GM23338 (cell line): ENCODE data around the gene C1orf174. TPM values are rescaled to one million over a fixed set of nuclear protein-coding genes. Genes with fewer than 3 reads are reported as not detected.

Source experiments
- ATAC-seq: fragments of 200-7000 bp; cut with Tn5 transposase; 3 replicates; pipeline ENCODE4 v1.9.1; 2020
- DNase-seq: peaks from one replicate; pipeline ENCODE4 v3.0.0-alpha.2; 2015; ENCODE audit warnings: low spot score
- H2AFZ ChIP-seq: fragments of 200-600 bp; sonication (generic); 2 replicates; pipeline ENCODE4 v1.8.0; 2016; ENCODE audit warnings: antibody characterized with exemption, mild to moderate bottlenecking, moderate library complexity
- H3F3A ChIP-seq: fragments of 200-600 bp; sonication (generic); replicated peaks from 2 replicates; pipeline ENCODE4 v1.8.0; 2017; ENCODE audit warnings: antibody characterized with exemption, mixed run types, low read depth
- H3K27ac ChIP-seq: fragments of 200-600 bp; sonication (generic); 2 replicates; pipeline ENCODE4 v1.6.1; 2016; ENCODE audit warnings: low read depth
- H3K27me3 ChIP-seq: fragments of 200-600 bp; sonication (generic); 2 replicates; pipeline ENCODE4 v1.8.0; 2016; ENCODE audit warnings: mild to moderate bottlenecking, mixed run types, moderate library complexity; ENCODE audit not compliant: insufficient read depth
- H3K36me3 ChIP-seq: fragments of 200-600 bp; sonication (generic); 2 replicates; pipeline ENCODE4 v1.8.0; 2016; ENCODE audit warnings: mild to moderate bottlenecking; ENCODE audit not compliant: insufficient read depth
- H3K4me1 ChIP-seq: fragments of 200-600 bp; sonication (generic); 2 replicates; pipeline ENCODE4 v1.8.0; 2016; ENCODE audit warnings: mild to moderate bottlenecking, moderate library complexity; ENCODE audit not compliant: insufficient read depth
- H3K4me2 ChIP-seq: fragments of 200-600 bp; sonication (generic); 2 replicates; pipeline ENCODE4 v1.7.1; 2017; ENCODE audit warnings: mixed run types
- H3K4me3 ChIP-seq: fragments of 200-600 bp; sonication (generic); 2 replicates; pipeline ENCODE4 v1.6.1; 2016; ENCODE audit warnings: mixed run types
- H3K79me2 ChIP-seq: fragments of 200-600 bp; sonication (generic); replicated peaks from 2 replicates; pipeline ENCODE4 v1.8.0; 2017; ENCODE audit warnings: mild to moderate bottlenecking; ENCODE audit not compliant: insufficient read depth
- H3K9me2 ChIP-seq: fragments of 200-600 bp; sonication (generic); 2 replicates; pipeline ENCODE4 v1.8.0; 2017; ENCODE audit not compliant: insufficient read depth
- H4K20me1 ChIP-seq: fragments of 200-600 bp; sonication (generic); replicated peaks from 2 replicates; pipeline ENCODE4 v1.8.0; 2017; ENCODE audit warnings: mild to moderate bottlenecking; ENCODE audit not compliant: insufficient read depth
- H3K27ac Mint-ChIP-seq: 2 replicates; pipeline ENCODE4 v1.8.0; 2020; ENCODE audit warnings: inconsistent platforms, mild to moderate bottlenecking, moderate library complexity, mixed read lengths
- H3K27me3 Mint-ChIP-seq: 3 replicates; pipeline ENCODE4 v1.8.0; 2022; ENCODE audit warnings: low read depth, mild to moderate bottlenecking, moderate library complexity, mixed read lengths, inconsistent platforms; ENCODE audit not compliant: insufficient read depth, poor library complexity
- H3K36me3 Mint-ChIP-seq: 3 replicates; pipeline ENCODE4 v1.8.0; 2021; ENCODE audit warnings: low read depth, mild to moderate bottlenecking, inconsistent platforms, moderate library complexity, mixed read lengths
- H3K4me1 Mint-ChIP-seq: 3 replicates; pipeline ENCODE4 v1.8.0; 2020; ENCODE audit warnings: mild to moderate bottlenecking, inconsistent platforms, mixed read lengths
- H3K4me3 Mint-ChIP-seq: 3 replicates; pipeline ENCODE4 v1.8.0; 2021; ENCODE audit warnings: moderate library complexity, mild to moderate bottlenecking, inconsistent platforms, mixed read lengths
- H3K9me3 Mint-ChIP-seq: 3 replicates; pipeline ENCODE4 v1.8.0; 2020; ENCODE audit warnings: moderate library complexity, mild to moderate bottlenecking, inconsistent platforms, mixed read lengths
- CREB1 ChIP-seq: fragments of 250-450 bp; sonication (Bioruptor Pico); IDR thresholded peaks from 2 replicates; pipeline ENCODE4 v1.5.0; 2020; ENCODE audit warnings: low read depth, mild to moderate bottlenecking, moderate library complexity
- CTCF ChIP-seq, 2 experiments: fragments of 200-600 bp in 1 of 2; sonication (generic) in 1 of 2; conservative IDR thresholded peaks; 2 replicates each; pipeline versions ENCODE4 v1.5.1 to v1.6.1; 2016 to 2017; ENCODE audit warnings: antibody characterized with exemption in 2 of 2, low read depth in 2 of 2, mild to moderate bottlenecking in 2 of 2, moderate library complexity in 1 of 2
- ETS1 ChIP-seq: IDR thresholded peaks from 2 replicates; pipeline ENCODE4 v1.6.1; 2016; ENCODE audit warnings: antibody characterized with exemption
- EZH2 ChIP-seq: fragments of 200-600 bp; sonication (generic); IDR thresholded peaks from one replicate; pipeline ENCODE4 v1.8.0; 2017; ENCODE audit warnings: antibody characterized with exemption, mild to moderate bottlenecking, low read depth; ENCODE audit not compliant: unreplicated experiment
- EZH2phosphoT487 ChIP-seq: fragments of 200-600 bp; sonication (generic); IDR thresholded peaks from one replicate; pipeline ENCODE4 v1.8.1; 2018; ENCODE audit warnings: antibody characterized with exemption; ENCODE audit not compliant: unreplicated experiment
- JUNB ChIP-seq: IDR thresholded peaks from one replicate; pipeline ENCODE4 v1.6.1; 2016; ENCODE audit warnings: antibody characterized with exemption; ENCODE audit not compliant: unreplicated experiment
- NANOG ChIP-seq: IDR thresholded peaks from 2 replicates; pipeline ENCODE4 v1.6.1; 2016; ENCODE audit warnings: antibody characterized with exemption, borderline replicate concordance
- POLR2AphosphoS5 ChIP-seq: IDR thresholded peaks from 2 replicates; pipeline ENCODE4 v1.6.1; 2016; ENCODE audit warnings: antibody characterized with exemption, low read depth
- REST ChIP-seq: IDR thresholded peaks from one replicate; pipeline ENCODE4 v1.6.1; 2018; ENCODE audit warnings: antibody characterized with exemption; ENCODE audit not compliant: unreplicated experiment
- STAT1 ChIP-seq: IDR thresholded peaks from one replicate; pipeline ENCODE4 v1.6.1; 2016; ENCODE audit warnings: antibody characterized with exemption; ENCODE audit not compliant: unreplicated experiment
- ZNF114 ChIP-seq: fragments of 250-450 bp; sonication (Bioruptor Pico); IDR thresholded peaks from 2 replicates; pipeline ENCODE4 v1.5.0; 2020; ENCODE audit warnings: mild to moderate bottlenecking, moderate library complexity
- ZNF331 ChIP-seq: fragments of 250-450 bp; sonication (Bioruptor Pico); IDR thresholded peaks from 2 replicates; pipeline ENCODE4 v1.5.0; 2020; ENCODE audit warnings: low read depth, mild to moderate bottlenecking, moderate library complexity
- ZNF462 ChIP-seq: fragments of 250-450 bp; sonication (Bioruptor Pico); IDR thresholded peaks from 2 replicates; pipeline ENCODE4 v1.5.0; 2020; ENCODE audit warnings: mild to moderate bottlenecking, moderate library complexity
- polyA plus RNA-seq: library from polyadenylated mRNA; unstranded; fragments of >200 nt; fragmentation: Nextera tagmentation; extraction: Ambion mirVana; gene quantifications from 2 replicates; pipeline ENCODE4 v1.2.1, GENCODE V29; 2016
- total RNA-seq: library from RNA; depleted of rRNA; stranded (reverse); fragments of >200 nt; shearing (Covaris generic); gene quantifications from 2 replicates; pipeline ENCODE4 v1.2.3, GENCODE V29; 2014

The C1orf174 gene
- total and polyA plus RNA-seq, 2 experiments from 2014 or later = 28.5 to 28.7 TPM

- no peak overlapping the region for H3K4me2 ChIP-seq
- TF ChIP-seq ZNF462 (CRISPR knock-in tag) = no peak
- no peak for TF ChIP-seq POLR2AphosphoS5
- TF ChIP-seq ZNF331 (CRISPR knock-in tag) = no peak
- no peak for TF ChIP-seq ZNF114
- no peak for TF ChIP-seq CTCF (conservative IDR thresholded peaks at IDR 0.05; ENCODE audit: low read depth in 2 of 2)
- no peak for TF ChIP-seq CREB1 (CRISPR knock-in tag)
- TF ChIP-seq STAT1 = no peak
- TF ChIP-seq JUNB = no peak
- TF ChIP-seq EZH2 = no peak
- no peak for TF ChIP-seq REST
- TF ChIP-seq ETS1 = no peak
- no peak for TF ChIP-seq NANOG
- no peak for TF ChIP-seq EZH2phosphoT487
- H3K27ac Mint-ChIP-seq = no peak overlapping the region
- H3K9me3 Mint-ChIP-seq = peaks cover 2% of the 10 kb centered on the region; the same call in 1 of the 3 replicates
- no peak overlapping the region for H2AFZ ChIP-seq
- no peak for DNase-seq
- no peak for ATAC-seq
- peaks cover 28% of the 10 kb centered on the region for H3K4me1 Mint-ChIP-seq
- H3K36me3 Mint-ChIP-seq = no peaks in the 10 kb centered on the region; the same call in 2 of the 3 replicates
- H3K79me2 ChIP-seq = no peaks in the 10 kb centered on the region
- no peaks in the 10 kb centered on the region for H3K36me3 ChIP-seq
- H3K4me1 ChIP-seq = no peaks in the 10 kb centered on the region
- no peak overlapping the region for H3K4me3 Mint-ChIP-seq
- H3K4me3 ChIP-seq = no peak overlapping the region
- H3K9me2 ChIP-seq = no peaks in the 10 kb centered on the region
- no peaks in the 10 kb centered on the region for H4K20me1 ChIP-seq
- no peaks in the 10 kb centered on the region for H3K27me3 ChIP-seq
- peaks cover 13% of the 10 kb centered on the region for H3K27me3 Mint-ChIP-seq
- no peaks in the 10 kb centered on the region for H3F3A ChIP-seq
- no peak overlapping the region for H3K27ac ChIP-seq
These were observed 7.6 kb upstream of the C1orf174 start for GRCh38 chr1:3907621-3908165.
